ENCODE data around the gene CXCL5. TPM values are rescaled to one million over a fixed set of nuclear protein-coding genes. Genes with fewer than 3 reads are reported as not detected.

Gene CXCL5
- polyA plus RNA-seq, 1 experiment, result 0.69 TPM

DNA sequence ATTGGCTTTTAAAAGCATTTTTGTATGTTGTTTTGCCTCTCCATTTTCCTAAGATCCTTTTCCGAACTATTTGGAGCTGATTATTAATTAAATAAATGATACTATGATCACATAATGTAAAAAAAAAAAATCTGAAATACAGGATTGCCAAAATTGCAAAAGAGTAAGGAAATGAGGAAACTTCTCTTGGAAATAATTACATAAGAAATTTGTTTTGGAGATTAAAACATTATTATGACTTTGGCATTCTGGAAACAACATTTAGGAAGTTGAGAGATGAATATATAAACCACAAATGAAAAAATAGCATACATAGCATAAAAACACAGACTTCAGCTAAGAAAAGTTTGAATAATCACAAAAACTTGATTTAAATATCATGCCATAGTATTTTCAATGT, 50.2 kb downstream of the CXCL5 start:
- ChIA-PET POLR2A (no interaction called here), CTCF (interaction anchor here (1.1 kb wide), 1 partner anchor 219 kb away, joined by 3 read pairs; no protein-coding TSS in a partner anchor)
- TF ChIP-seq, protein P1, sequence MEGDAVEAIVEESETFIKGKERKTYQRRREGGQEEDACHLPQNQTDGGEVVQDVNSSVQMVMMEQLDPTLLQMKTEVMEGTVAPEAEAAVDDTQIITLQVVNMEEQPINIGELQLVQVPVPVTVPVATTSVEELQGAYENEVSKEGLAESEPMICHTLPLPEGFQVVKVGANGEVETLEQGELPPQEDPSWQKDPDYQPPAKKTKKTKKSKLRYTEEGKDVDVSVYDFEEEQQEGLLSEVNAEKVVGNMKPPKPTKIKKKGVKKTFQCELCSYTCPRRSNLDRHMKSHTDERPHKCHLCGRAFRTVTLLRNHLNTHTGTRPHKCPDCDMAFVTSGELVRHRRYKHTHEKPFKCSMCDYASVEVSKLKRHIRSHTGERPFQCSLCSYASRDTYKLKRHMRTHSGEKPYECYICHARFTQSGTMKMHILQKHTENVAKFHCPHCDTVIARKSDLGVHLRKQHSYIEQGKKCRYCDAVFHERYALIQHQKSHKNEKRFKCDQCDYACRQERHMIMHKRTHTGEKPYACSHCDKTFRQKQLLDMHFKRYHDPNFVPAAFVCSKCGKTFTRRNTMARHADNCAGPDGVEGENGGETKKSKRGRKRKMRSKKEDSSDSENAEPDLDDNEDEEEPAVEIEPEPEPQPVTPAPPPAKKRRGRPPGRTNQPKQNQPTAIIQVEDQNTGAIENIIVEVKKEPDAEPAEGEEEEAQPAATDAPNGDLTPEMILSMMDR (IDR thresholded peaks at IDR 0.05; ENCODE audit: low read depth, low read length), result no peak
- H3K9me3 ChIP-seq (ENCODE audit: control insufficient read depth, insufficient read depth, low read length), result no peaks in the 10 kb centered on the region
- no peak overlapping the region for H3K4me3 ChIP-seq (ENCODE audit: low read depth, low read length)
- H3K27me3 ChIP-seq (ENCODE audit: control insufficient read depth, insufficient read depth, low read length), result peaks cover 18% of the 10 kb centered on the region
- H3K27ac ChIP-seq (ENCODE audit: low read depth, low read length), result no peak overlapping the region
- DNase-seq (ENCODE audit: low read depth, low spot score), result no peak

DNA sequence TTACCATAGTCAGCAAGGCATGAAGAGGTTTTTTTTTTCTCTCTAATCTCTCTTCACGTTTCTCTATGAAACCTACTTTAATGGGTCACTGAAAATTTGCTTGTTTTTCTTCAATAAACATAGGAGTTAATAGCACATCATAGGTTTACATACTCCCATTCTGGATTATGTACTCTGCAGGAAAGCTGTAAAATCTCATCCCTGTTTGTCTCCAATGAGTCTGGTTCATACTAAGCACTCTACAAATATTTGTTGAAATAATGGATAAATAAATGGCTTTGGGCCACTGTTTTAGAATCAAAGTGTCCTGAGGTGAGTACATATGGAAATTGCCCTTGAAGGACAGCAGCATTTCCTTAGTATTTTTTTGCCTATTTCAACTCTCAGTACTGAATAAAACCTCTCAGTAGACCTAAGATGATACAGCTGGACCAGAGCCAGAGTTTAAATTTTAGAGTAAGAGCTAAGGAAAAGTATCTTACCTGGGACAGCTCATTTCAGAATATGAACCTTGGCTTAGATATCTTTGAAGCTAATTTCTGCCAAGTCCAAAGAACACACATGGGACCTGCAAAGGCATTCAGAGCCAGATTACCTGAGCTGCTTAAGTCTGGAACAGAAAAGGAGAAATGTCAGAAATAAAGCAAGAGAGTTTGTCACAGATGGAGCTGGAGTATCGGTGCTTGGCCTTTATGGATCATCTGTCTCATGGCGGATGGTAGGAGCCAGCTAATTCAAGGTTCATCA, 51.1 kb downstream of the CXCL5 start:
- Histone ChIP-seq H3K27ac (ENCODE audit: low read depth, low read length) (no peak overlapping the region), H3K4me3 (ENCODE audit: low read depth, low read length) (no peak overlapping the region), H3K27me3 (ENCODE audit: control insufficient read depth, insufficient read depth, low read length) (peaks cover 25% of the 10 kb centered on the region), H3K9me3 (ENCODE audit: control insufficient read depth, insufficient read depth, low read length) (no peaks in the 10 kb centered on the region)
- TF ChIP-seq, protein P1 (IDR thresholded peaks at IDR 0.05; ENCODE audit: low read depth, low read length), result no peak
- CTCF ChIA-PET, result interaction anchor here (0.5 to 1.1 kb wide), 3 partner anchors 91 to 530 kb away, joined by 3 to 6 read pairs (median 3); partner anchors contain the start of gene CXCL3
- POLR2A ChIA-PET, result no interaction called here
- DNase-seq (ENCODE audit: low read depth, low spot score), result no peak

DNA sequence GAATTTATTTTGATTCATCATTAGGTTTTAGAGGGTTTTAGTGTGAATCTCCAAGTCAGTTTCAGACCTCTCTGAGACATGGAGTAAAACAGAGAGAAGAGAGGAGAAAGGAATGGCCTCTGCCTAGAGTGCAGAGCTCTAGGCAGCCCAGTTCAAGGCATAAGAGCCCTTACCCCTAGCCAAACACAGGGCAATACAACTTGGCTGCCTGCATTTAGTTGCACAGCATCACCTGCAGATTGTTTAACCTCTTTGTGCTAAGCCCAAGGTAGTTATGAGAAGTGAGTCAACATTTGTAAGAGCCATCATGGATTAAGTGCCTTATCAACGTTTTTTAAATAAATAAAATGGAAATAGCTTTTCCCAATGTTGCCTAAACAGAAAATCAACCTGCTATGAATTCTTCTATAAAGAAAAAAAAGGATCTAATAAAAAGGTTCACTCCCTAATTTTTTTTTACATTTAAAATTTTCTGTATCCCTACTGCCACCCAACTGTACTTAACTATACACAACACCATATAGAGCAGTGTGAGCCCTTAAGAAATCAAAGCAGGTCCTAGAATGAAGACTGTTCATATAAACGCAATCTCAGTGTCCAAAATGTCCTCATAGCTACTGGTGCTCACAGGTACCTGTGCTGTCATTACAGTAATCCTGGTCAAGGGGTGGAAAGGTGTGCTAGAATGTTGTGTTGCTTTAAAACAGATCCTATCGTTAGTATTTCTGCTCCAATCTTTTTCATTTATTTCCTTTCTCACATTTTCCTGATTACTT, 52.6 kb downstream of the CXCL5 start:
- CTCF ChIA-PET, result interaction anchor here (0.8 kb wide), 1 partner anchor 202 kb away, joined by 3 read pairs; no protein-coding TSS in a partner anchor
- H3K27ac ChIP-seq (ENCODE audit: low read depth, low read length), result no peak overlapping the region
- peaks cover 29% of the 10 kb centered on the region for H3K27me3 ChIP-seq (ENCODE audit: control insufficient read depth, insufficient read depth, low read length)
- no peak overlapping the region for H3K4me3 ChIP-seq (ENCODE audit: low read depth, low read length)
- no peak for DNase-seq (ENCODE audit: low read depth, low spot score)
- no peaks in the 10 kb centered on the region for H3K9me3 ChIP-seq (ENCODE audit: control insufficient read depth, insufficient read depth, low read length)
- TF ChIP-seq, protein P1 (IDR thresholded peaks at IDR 0.05; ENCODE audit: low read depth, low read length), result no peak
- POLR2A ChIA-PET, result no interaction called here

Small RNA genes lying within 50 kb of the gene (small RNA-seq; reads per million reads assigned to genes)
- gene RN7SL218P (ENCODE audit: insufficient read length, low read depth), result not detected

Other genes starting within 250 kb of the CXCL5 start
- gene CXCL6, start 162.0 kb downstream of the CXCL5 start, polyA plus RNA-seq (2011; rRNA removed), result 0.43 and 0.57 TPM in 2 replicates
- gene PF4V1, start 145.4 kb downstream of the CXCL5 start, polyA plus RNA-seq (2011; rRNA removed), result 0.20 and 0.83 TPM in 2 replicates
- 2.0 and 2.1 TPM in 2 replicates for gene CXCL1, start 129.3 kb downstream of the CXCL5 start, polyA plus RNA-seq (2011; rRNA removed)
- gene PF4, start 16.6 kb downstream of the CXCL5 start, polyA plus RNA-seq (2011; rRNA removed), result not detected in 2 replicates
- gene PPBP, start 10.5 kb downstream of the CXCL5 start, polyA plus RNA-seq (2011; rRNA removed), result not detected in 2 replicates
- gene CXCL3, start 40.0 kb upstream of the CXCL5 start, polyA plus RNA-seq (2011; rRNA removed), result 0.43 and 0.74 TPM in 2 replicates
- 0.69 and 0.84 TPM in 2 replicates for gene CXCL2, start 100.5 kb upstream of the CXCL5 start, polyA plus RNA-seq (2011; rRNA removed)
- 4.1 and 6.2 TPM in 2 replicates for gene MTHFD2L, start 159.4 kb upstream of the CXCL5 start, polyA plus RNA-seq (2011; rRNA removed)

Measured in AG04450 (cell line).